ENCODE measurements around the gene WDR89.
"Not testable (repeated sequence)": the region's sequence is repeated elsewhere in the genome, so short reads cannot be mapped to it uniquely, and the experiment has no call there.

Gene WDR89

DNA sequence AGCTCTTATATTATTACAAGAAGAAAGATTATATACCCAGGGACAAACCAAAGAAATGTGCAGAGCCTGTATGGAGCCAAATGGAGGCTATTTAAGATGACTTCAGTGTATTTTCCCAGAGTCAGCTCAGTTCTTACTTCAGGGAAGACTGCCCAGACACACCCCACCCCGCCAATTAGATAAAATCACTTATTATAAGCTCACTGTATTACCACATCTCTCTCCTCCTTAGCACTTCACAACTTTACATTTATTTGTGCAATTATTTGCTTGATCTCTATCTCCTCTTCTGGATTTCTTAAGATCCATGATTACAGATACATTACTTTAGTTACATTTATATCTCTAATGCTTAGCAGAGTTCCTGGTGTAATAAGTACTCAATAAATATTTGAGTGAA is 24.7 kb upstream of the WDR89 start:
- Mint-ChIP-seq H3K4me3 (no peak overlapping the region), H3K4me1 (no peaks in the 10 kb centered on the region), H3K27me3 (no peaks in the 10 kb centered on the region), H3K27ac (no peak overlapping the region), H3K36me3 (ENCODE audit: low read depth) (no peaks in the 10 kb centered on the region), H3K9me3 (no peaks in the 10 kb centered on the region)
- no peak for ATAC-seq
- DNase-seq = no peak

DNA sequence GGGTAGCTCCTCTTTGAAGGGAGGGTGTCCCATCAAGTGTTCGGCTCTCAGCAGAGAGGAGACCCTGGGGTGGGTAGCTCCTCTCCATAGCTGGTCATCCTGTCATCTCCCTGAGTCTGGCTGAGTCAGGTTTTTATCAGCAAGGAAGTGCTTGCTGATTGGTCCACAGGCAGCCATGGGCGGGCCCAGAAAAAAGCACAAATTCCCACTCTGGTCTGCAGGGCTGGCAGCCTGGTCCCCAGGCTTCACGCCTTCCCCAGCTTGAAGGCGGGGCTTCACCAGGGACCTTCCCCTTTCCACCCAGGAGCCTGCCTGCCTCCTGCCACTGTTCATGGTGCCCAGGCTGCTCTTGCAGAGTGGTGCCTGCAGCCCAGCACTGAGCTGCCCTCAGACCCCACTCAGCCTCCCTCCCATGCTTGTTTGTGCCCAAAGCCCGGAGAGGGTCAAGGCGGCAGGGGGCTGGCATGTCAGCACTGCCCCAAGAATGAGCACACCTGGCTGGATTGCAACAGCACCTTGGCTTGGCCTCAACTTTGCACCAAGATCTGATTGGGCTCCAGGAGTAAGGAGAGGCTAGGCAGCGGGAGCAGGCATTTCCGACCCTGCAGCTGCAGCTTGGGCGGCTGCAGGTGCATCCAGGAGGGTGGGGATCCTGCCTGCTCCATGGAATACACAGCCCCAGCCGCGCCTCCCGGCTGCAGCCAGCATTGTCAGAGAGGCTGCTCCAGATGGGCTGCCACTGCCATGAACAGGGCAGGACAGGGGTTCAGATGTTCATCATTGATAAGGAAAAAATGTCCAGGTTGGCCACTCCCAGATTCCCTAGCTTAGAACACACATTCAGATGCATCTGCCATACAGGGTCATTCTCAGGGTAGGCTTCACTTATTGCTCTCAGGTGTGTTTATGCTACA is 22.0 kb upstream of the WDR89 start:
- H3K36me3 Mint-ChIP-seq (ENCODE audit: low read depth) = peaks cover 2% of the 10 kb centered on the region
- no peak overlapping the region for H3K4me3 Mint-ChIP-seq
- no peak overlapping the region for H3K27ac Mint-ChIP-seq
- ATAC-seq (peak; percentile 40), DNase-seq (no peak)
- H3K27me3 Mint-ChIP-seq = no peaks in the 10 kb centered on the region
- H3K9me3 Mint-ChIP-seq = no peaks in the 10 kb centered on the region
- peaks cover 1% of the 10 kb centered on the region for H3K4me1 Mint-ChIP-seq

DNA sequence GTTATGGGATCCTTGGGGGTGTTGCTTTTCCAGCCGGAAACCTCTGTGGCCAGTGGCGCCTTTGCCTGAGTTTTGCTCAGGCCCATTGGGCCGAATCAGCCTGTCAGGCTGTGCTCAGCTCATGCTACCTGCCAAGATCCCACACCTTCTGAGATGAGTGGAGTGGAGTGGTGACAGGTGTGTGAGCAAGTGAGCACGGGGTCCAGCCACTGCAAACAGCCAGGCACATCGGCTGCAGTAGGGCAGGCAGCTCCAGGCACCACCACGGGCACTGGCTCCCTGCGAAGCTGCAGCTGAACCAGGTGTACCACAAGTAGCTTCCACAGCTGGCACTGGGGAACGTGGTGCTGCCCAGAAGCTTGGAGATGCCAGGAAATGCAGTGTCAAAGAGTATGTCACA is 21.1 kb upstream of the WDR89 start:
- DNase-seq = no peak
- H3K27ac Mint-ChIP-seq = no peak overlapping the region
- H3K36me3 Mint-ChIP-seq (ENCODE audit: low read depth) = peaks cover 2% of the 10 kb centered on the region
- H3K4me1 Mint-ChIP-seq = peaks cover 1% of the 10 kb centered on the region
- no peaks in the 10 kb centered on the region for H3K27me3 Mint-ChIP-seq
- H3K9me3 Mint-ChIP-seq = no peaks in the 10 kb centered on the region
- H3K4me3 Mint-ChIP-seq = no peak overlapping the region
- no peak for ATAC-seq

DNA sequence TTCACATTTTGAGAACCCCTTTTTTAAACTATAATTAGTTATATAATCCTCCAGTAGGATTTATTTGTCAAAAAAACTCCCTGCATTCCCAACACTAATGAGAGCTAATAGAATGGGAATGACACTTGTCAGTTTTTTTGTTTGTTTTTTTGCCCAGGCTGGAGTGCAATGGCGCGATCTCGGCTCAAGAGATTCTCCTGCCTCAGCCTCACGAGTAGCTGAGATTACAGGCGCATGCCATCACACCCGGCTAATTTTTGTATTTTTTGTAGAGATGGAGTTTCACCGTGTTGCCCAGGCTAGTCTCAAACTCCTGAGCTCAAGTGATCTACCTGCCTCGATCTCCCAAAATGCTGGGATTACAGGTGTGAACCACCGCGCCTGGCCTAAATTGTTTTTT is 20.2 kb upstream of the WDR89 start:
- not testable (repeated sequence) for H3K9me3 Mint-ChIP-seq; H3K4me3 Mint-ChIP-seq; H3K27ac Mint-ChIP-seq; H3K36me3 Mint-ChIP-seq (ENCODE audit: low read depth); DNase-seq; H3K4me1 Mint-ChIP-seq; ATAC-seq; H3K27me3 Mint-ChIP-seq

DNA sequence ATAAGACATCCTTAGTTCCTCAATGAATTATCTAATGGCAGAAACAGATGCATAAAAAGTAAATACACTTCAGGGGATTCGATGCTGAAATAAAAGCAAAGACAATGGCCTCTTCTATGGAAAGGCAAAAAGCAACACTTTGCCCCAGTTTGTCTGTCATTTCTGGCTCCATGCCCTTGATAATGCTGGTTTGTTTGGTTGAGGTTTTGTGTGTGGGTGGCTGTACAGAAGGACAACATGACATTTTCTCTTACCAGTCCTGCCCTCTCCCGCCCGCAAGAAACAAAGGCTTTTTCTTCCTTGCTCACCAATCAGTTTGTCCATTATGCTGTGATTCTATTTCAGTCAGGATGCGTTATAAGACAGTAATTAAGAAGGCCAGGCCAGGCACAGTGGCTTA is 18.1 kb upstream of the WDR89 start:
- H3K27me3 Mint-ChIP-seq = no peaks in the 10 kb centered on the region
- H3K4me3 Mint-ChIP-seq = no peak overlapping the region
- H3K27ac Mint-ChIP-seq = no peak overlapping the region

DNA sequence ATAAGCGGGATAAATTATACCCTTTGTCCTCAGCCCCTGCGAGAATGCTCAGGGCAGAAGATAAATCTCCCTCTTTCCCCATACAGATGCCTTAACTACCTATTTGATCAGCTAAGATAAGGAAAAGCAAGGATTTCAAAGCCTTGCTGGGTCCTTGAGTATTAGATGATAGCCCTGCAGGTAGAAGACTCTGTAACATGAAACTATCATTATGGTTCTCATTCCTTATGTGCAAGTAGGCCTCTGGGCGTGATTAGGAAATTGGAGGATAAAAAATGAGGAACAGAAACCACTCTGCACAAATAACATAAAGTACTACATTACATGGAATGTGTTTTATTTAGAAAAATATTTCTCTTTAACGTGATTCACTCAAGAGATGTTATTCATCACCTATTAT is 14.5 kb upstream of the WDR89 start:
- Mint-ChIP-seq H3K4me1 (peaks cover 11% of the 10 kb centered on the region), H3K9me3 (no peaks in the 10 kb centered on the region), H3K27me3 (no peaks in the 10 kb centered on the region), H3K27ac (no peak overlapping the region), H3K36me3 (ENCODE audit: low read depth) (peaks cover 4% of the 10 kb centered on the region), H3K4me3 (no peak overlapping the region)
- DNase-seq (no peak), ATAC-seq (no peak)

More for the DNA sequence above, 18.1 kb upstream of the WDR89 start:
- no peak for DNase-seq
- H3K36me3 Mint-ChIP-seq (ENCODE audit: low read depth) = peaks cover 2% of the 10 kb centered on the region
- H3K9me3 Mint-ChIP-seq = no peaks in the 10 kb centered on the region
- H3K4me1 Mint-ChIP-seq = peaks cover 1% of the 10 kb centered on the region
- no peak for ATAC-seq

DNA sequence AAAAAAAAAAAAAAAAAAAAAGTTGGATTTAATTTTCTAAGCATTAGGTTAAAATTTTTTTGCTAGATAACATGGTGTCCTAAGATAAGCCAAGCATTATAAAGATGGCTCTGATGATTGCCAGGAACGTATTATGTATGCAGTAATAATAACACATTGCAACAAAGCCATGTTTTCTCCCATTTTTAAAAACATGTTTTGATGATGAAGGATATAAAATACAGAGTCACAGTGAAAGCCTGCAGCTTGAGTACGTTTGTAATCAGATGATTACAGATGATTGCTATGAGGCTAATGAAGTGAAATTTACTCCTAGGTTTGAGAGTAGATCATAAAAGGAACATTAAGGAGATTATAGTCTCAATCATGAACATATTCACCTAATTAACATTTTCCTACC is 13.3 kb upstream of the WDR89 start:
- Mint-ChIP-seq H3K4me1 (peaks cover 21% of the 10 kb centered on the region), H3K9me3 (no peaks in the 10 kb centered on the region), H3K4me3 (no peak overlapping the region), H3K36me3 (ENCODE audit: low read depth) (peaks cover 4% of the 10 kb centered on the region), H3K27ac (no peak overlapping the region), H3K27me3 (no peaks in the 10 kb centered on the region)
- DNase-seq (no peak), ATAC-seq (no peak)

DNA sequence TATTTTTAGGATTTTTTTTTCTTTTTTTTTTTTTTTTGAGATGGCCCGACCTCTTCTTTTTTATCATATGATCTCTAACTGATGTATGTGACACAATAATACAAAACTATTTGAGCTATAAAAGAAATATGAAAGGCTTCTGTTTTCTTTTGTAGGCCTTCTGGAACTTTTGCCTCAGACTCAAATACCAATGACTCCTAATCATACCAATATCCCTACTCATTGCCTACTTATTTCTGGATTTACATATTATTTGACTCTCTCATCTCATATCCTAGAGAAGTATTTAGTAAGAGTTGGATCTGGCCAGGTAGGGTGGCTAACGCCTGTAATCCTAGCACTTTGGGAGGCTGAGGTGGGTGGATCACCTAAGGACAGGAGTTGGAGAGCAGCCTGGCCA is 12.7 kb upstream of the WDR89 start:
- no peak overlapping the region for H3K4me3 Mint-ChIP-seq
- peaks cover 2% of the 10 kb centered on the region for H3K36me3 Mint-ChIP-seq (ENCODE audit: low read depth)
- H3K27me3 Mint-ChIP-seq = no peaks in the 10 kb centered on the region
- ATAC-seq = no peak
- no peak for DNase-seq
- no peak overlapping the region for H3K27ac Mint-ChIP-seq
- H3K9me3 Mint-ChIP-seq = no peaks in the 10 kb centered on the region
- H3K4me1 Mint-ChIP-seq = peaks cover 24% of the 10 kb centered on the region

DNA sequence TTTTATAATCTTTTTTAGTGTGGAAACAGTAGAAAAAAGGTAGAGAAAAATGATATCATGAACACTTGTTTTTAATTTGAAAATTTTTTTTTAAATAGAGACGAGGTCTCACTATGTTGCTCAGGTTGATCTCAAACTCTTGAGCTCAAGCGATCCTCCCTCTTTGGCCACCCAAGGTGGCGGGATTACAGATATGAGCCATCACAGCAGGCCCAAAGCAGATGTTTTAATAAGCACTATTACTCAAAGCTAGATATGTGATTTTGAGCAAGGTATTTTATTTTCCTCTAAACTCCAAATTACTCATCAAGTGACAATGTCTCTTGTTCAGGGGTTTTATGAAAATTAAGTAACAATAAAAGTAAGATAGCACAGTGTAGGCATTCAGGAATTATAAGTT is 10.7 kb upstream of the WDR89 start:
- Mint-ChIP-seq H3K27me3 (no peaks in the 10 kb centered on the region), H3K9me3 (no peaks in the 10 kb centered on the region), H3K4me3 (no peak overlapping the region), H3K36me3 (ENCODE audit: low read depth) (peaks cover 2% of the 10 kb centered on the region), H3K27ac (no peak overlapping the region), H3K4me1 (peaks cover 33% of the 10 kb centered on the region)
- DNase-seq (no peak), ATAC-seq (no peak)

DNA sequence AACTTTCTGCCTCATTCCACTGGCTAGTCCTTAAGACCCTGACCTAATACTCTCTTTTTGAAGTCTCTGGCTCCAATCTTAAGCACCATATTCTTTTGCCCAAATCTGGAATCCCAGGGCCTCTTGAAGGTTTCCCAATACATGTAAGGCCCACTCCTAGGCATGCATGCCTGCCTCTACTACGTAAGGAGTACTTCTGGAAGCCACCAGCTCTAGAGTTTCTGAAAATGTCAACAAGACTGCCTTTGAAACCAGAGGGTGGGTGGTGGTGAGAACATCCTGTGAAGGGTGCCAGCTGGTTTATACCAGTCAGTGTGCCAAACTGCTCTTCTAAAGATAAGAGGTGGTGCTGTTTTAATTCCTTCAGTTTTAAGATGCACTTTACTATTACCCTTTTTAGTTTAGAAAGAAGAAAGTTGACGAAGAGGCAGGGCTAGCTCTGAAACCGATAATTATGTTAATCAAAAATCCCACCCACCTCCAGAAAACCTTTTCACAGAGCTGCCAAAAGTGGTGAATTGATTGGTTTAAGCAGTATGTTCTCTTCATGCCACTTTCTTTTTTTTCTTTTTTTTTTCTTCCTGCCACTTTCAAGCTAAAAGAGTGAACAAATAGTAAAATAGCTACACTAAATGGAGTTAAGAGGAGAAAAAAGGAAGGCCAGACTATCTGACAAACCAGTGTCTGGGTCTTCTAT is 8.7 kb upstream of the WDR89 start:
- ATAC-seq = peak; percentile 98
- Mint-ChIP-seq H3K9me3 (no peaks in the 10 kb centered on the region), H3K27ac (peak overlapping the region; percentile 81), H3K36me3 (ENCODE audit: low read depth) (peaks cover 6% of the 10 kb centered on the region), H3K4me3 (peak overlapping the region; percentile 25), H3K4me1 (peaks cover 36% of the 10 kb centered on the region), H3K27me3 (no peaks in the 10 kb centered on the region)
- peak; percentile 35 for DNase-seq

DNA sequence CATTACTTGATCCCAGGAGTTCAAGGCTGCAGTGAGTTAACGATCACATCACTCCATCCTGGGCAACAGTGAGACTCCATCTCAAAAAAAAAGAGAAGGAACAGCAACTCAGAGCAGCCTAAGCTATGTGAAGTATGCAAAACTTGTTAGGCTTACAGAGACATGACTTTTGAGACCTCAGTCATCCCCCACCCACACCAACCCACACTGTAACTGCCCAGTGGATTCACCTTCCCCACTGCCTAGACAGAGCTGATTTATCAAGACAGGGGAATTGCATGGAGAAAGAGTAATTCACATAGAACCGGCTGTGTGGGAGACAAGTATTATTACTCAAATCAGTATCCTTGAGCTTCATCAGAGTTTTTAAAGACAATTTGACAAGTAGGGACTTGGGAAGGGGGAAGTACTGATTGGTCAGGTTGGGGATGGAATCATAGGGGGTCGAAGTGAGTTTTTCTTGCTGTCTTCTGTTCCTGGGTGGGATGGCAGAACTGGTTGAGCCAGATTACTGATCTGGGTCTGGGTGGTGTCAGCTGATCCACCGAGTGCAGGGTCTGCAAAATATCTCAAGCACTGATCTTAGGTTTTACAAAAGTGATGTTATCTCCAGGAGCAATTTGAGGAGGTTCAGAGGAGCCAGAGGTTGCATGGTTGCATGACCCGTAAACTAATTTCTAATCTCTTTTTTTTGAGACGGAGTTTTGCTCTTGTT is 6.2 kb upstream of the WDR89 start:
- Mint-ChIP-seq H3K4me1 (peaks cover 45% of the 10 kb centered on the region), H3K27ac (no peak overlapping the region), H3K4me3 (no peak overlapping the region), H3K27me3 (no peaks in the 10 kb centered on the region), H3K36me3 (ENCODE audit: low read depth) (peaks cover 6% of the 10 kb centered on the region), H3K9me3 (no peaks in the 10 kb centered on the region)
- DNase-seq (no peak), ATAC-seq (no peak)

DNA sequence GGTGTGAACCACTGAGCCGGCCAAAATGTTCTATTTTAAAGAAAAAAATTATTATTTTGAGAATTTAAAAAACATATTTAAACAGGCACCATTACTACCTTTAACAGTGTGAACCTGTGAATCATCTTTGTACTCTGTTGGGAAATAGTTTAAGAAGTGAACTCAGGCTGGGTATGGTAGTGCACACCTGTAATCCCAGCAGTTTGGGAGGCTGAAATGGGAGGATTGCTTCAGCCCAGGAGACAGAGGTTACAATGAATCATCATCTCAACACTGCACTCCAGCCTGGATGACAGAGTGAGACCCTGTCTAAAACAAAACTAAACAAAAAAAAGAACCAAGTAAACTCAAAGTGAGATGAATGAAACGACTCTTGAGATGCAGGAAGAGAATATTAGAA is 3.1 kb upstream of the WDR89 start:
- Mint-ChIP-seq H3K27me3 (no peaks in the 10 kb centered on the region), H3K4me3 (no peak overlapping the region), H3K36me3 (ENCODE audit: low read depth) (peaks cover 8% of the 10 kb centered on the region), H3K9me3 (no peaks in the 10 kb centered on the region), H3K27ac (peak overlapping the region; percentile 39), H3K4me1 (peaks cover 40% of the 10 kb centered on the region)
- no peak for DNase-seq
- ATAC-seq = no peak

DNA sequence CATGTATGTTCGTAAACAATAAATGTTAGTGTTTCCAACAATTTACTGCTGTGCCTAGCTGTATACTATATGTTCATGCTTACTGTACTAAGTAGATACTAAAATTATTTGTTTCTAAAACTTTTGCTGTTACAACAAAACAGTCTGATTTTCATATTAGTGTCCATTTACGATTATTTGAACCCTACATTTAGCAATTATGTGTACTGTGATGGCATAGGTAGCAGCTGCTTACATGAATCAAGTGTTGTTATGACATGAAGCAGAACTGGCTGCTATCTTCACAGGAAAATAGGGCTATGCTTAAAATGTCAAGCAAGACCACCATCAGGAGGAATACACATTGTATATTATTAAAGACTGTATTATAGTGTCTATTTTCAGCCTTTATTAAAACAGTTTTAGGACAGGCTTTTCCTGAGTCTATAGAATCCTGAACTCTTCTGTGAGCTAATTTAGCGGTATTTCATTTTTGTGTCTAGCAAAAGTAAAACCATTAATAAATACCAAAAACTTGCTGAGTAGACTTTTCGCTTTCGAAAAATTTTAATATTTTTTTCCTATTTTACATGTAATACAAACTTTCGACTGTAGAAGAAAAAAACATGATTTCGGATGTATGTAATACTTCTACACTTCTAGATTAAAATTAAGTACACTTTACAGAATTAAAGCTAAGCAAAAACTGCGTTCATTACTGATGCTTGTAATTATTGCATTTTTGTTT is 1.1 kb upstream of the WDR89 start:
- peak overlapping the region; percentile 90 for H3K4me3 Mint-ChIP-seq
- no peak for DNase-seq
- H3K27me3 Mint-ChIP-seq = no peaks in the 10 kb centered on the region
- peaks cover 49% of the 10 kb centered on the region for H3K4me1 Mint-ChIP-seq
- no peak for ATAC-seq
- peak overlapping the region; percentile 95 for H3K27ac Mint-ChIP-seq
- H3K36me3 Mint-ChIP-seq (ENCODE audit: low read depth) = peaks cover 23% of the 10 kb centered on the region
- H3K9me3 Mint-ChIP-seq = no peaks in the 10 kb centered on the region

DNA sequence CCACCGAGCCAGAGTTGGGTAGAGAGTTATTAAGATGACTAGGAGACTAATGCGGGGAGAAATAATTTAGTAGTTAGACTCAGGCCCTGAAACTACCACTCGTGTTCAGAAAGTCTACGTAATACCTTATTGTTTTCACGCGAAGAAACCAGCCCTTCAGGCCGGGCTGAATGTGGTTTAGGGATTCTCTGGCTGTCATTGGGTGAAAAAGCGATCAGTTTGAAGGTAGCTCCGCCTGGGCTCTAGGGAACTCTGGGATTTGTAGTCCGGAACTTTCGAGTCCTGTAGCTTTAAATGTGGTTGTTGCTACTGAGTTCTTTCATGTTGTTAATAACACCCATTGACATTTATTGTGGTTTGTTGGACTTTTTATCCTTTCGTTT is 549 bp upstream of the WDR89 start:
- no peaks in the 10 kb centered on the region for H3K27me3 Mint-ChIP-seq
- peaks cover under 1% of the 10 kb centered on the region for H3K9me3 Mint-ChIP-seq
- ATAC-seq = peak; percentile 71

More for the DNA sequence above, 549 bp upstream of the WDR89 start:
- peak overlapping the region; percentile 90 for H3K4me3 Mint-ChIP-seq
- peak overlapping the region; percentile 95 for H3K27ac Mint-ChIP-seq
- H3K36me3 Mint-ChIP-seq (ENCODE audit: low read depth) = peaks cover 29% of the 10 kb centered on the region
- DNase-seq = peak; percentile 67
- H3K4me1 Mint-ChIP-seq = peaks cover 48% of the 10 kb centered on the region
